GM10266 (cell line): ENCODE measurements around the gene SERTAD2.
A peak's percentile ranks its signal among the peaks of the same experiment; 100 is the strongest.

Experiments used
- DNase-seq: peaks from one replicate; pipeline ENCODE4 v3.0.0; 2012; ENCODE audit errors: extremely low spot score
- TF ChIP-seq, protein P1 (sequence below): IDR thresholded peaks from 2 replicates; pipeline ENCODE4 v1.5.1; 2012; ENCODE audit warnings: mild to moderate bottlenecking, low read depth; ENCODE audit not compliant: control insufficient read depth, insufficient read depth; ENCODE audit errors: missing control alignments

SERTAD2 gene

GRCh38 chr2:64654063-64654811, 524 bp upstream of the SERTAD2 start:
- DNase-seq, result no peak

GRCh38 chr2:64652231-64653108, 1.2 kb downstream of the SERTAD2 start:
- TF ChIP-seq, protein P1, sequence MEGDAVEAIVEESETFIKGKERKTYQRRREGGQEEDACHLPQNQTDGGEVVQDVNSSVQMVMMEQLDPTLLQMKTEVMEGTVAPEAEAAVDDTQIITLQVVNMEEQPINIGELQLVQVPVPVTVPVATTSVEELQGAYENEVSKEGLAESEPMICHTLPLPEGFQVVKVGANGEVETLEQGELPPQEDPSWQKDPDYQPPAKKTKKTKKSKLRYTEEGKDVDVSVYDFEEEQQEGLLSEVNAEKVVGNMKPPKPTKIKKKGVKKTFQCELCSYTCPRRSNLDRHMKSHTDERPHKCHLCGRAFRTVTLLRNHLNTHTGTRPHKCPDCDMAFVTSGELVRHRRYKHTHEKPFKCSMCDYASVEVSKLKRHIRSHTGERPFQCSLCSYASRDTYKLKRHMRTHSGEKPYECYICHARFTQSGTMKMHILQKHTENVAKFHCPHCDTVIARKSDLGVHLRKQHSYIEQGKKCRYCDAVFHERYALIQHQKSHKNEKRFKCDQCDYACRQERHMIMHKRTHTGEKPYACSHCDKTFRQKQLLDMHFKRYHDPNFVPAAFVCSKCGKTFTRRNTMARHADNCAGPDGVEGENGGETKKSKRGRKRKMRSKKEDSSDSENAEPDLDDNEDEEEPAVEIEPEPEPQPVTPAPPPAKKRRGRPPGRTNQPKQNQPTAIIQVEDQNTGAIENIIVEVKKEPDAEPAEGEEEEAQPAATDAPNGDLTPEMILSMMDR, result no peak
- DNase-seq, result no peak

More at GRCh38 chr2:64654063-64654811, 524 bp upstream of the SERTAD2 start:
- TF ChIP-seq, protein P1, result peak; percentile 0

DNA sequence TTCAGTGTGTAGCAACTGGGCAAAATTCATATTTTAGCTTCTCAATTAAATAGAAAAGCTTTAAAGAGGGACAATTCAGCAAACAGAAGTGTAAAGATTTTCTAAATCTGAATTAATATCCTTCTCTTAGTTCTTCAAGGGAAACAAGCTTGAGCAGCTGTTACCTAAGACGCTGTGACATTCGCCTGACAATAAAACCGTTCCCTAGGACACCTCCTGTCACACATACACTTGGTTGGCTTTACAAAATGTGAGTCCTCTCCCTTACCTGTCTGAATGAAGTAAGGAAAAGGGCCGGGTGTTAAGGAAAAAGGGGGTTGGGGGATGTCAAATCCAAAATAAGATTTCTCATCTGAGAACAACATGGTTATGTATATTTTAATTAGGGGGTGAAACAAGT, 2.1 kb downstream of the SERTAD2 start:
- TF ChIP-seq, protein P1, result no peak
- DNase-seq, result no peak

DNA sequence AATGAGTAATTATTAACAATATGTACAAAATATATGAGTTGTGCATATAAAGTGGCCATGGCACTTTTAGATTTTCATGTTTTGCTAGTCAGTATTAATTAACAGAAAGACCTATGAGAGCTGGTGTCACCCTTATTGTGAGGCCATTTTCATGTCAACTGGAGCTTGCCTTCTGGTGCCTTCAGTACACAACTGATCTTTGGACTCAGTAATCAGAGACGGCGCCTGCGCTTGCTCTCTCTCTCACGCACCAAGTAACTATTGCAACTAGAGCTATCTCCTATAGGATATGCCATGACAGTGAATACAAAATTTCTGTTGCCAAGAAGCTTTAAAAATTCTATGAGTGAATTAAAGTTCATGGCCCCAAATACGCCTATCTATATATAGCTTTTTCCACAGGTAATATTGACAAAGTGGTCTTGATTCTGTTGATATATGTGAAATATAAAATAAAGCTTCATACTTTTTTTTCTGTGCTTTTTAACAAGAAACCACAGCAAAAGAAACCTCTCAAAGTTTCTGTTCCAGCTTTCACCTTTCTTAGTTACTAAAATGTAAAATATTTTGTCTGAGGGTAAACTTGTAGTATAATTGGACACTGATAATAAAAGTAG, 2.9 kb downstream of the SERTAD2 start:
- TF ChIP-seq, protein P1, result no peak
- DNase-seq, result no peak

- no peak for DNase-seq
- TF ChIP-seq, protein P1, result no peak
Measured at GRCh38 chr2:64650296-64650695, 3.4 kb downstream of the SERTAD2 start.

DNA sequence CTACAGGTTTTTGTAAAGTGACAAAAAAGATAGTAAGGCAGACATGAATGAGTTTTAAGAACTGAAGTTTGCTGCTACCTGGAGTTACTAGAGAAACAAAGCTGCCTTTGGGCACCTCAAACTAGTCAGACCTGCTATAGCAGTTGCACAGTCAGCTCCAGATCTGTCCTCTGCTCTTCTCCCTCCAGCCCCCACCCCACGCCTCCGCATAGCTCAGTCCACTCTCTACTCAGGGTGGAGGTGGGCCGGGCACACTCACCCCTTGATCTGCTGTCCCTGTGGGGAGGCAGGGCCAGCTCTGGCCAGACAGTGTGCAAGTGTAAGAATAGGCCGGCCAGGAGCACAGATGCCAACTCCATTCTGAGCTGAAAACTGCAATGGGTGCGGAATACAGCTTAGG, 4.1 kb downstream of the SERTAD2 start:
- DNase-seq, result no peak
- TF ChIP-seq, protein P1, result no peak
